ENCODE results near the gene TTC24.
A peak's percentile ranks its signal among the peaks of the same experiment; 100 is the strongest.
"Not testable (repeated sequence)": the region's sequence is repeated elsewhere in the genome, so short reads cannot be mapped to it uniquely, and the experiment has no call there.

The TTC24 gene

GRCh38 chr1:156610072-156610471 is 30.5 kb downstream of the TTC24 start:
- DNase-seq = not testable (repeated sequence)

DNA sequence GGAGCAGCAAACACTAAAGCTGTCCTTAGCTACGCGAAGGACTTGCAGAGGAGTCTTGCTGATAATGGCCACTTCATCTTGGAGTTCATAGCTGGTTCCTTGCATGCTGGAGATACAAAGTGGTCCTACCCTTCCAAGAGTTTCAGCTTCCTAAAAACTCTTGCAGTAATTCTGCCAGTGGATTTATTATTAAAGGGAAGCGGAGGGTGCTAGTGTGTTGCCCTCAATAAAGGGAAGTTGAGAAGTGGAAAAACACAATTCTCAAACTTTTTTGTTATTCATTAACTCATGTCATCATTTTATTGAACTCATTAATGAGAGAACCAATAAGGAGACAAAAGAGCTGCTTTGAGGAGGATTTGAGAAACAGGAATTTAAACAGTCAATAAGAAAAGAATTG is 33.1 kb downstream of the TTC24 start:
- DNase-seq = no peak

DNA sequence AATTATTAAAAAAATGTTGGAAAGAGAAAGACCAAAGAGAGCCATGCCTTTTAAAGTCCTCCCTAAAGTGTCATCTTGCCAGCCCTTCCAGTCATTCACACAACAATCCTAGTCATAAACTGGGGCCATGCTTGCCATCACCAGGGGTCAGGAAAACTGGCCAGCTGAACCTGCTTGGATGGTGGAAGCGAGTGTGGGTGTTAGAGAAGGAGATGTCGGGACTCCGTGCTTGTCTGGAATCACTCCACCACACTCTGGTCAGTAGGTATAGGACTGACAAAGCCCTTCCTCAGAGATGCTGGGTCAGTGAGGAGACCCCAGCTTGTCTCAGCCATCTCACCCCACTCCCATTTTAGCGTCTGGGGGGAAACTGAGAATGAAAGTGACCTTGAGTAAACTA is 36.4 kb downstream of the TTC24 start:
- DNase-seq = no peak

DNA sequence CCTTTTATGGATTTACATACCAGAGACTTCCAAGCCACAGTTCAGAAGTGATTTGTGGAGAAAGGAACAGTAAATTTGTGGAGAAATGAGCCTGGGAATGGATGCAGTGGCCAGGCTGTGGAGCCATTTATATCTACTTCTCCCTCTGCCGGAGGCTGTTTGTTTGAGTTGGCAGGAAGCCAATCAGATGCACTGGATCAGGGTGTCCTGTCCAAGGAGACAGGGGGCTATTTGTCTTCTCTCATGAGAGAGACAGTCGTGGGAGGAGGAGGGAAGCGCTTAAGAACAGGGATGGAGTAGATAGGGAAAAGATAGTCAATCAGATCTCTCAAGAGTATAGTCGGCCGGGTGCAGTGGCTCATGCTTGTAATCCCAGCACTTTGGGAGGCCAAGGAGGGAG is 36.9 kb downstream of the TTC24 start:
- DNase-seq = peak; percentile 55

- no peak for DNase-seq
Observed at GRCh38 chr1:156618853-156619581, 39.5 kb downstream of the TTC24 start, which contains the start of gene HAPLN2. Gene HAPLN2, plus strand, starts transcription at chr1:156619415. Its CDS starts 4,076 bp downstream, at chr1:156623491.

- no peak for DNase-seq
Observed at GRCh38 chr1:156619582-156619955, 40.0 kb downstream of the TTC24 start.

DNA sequence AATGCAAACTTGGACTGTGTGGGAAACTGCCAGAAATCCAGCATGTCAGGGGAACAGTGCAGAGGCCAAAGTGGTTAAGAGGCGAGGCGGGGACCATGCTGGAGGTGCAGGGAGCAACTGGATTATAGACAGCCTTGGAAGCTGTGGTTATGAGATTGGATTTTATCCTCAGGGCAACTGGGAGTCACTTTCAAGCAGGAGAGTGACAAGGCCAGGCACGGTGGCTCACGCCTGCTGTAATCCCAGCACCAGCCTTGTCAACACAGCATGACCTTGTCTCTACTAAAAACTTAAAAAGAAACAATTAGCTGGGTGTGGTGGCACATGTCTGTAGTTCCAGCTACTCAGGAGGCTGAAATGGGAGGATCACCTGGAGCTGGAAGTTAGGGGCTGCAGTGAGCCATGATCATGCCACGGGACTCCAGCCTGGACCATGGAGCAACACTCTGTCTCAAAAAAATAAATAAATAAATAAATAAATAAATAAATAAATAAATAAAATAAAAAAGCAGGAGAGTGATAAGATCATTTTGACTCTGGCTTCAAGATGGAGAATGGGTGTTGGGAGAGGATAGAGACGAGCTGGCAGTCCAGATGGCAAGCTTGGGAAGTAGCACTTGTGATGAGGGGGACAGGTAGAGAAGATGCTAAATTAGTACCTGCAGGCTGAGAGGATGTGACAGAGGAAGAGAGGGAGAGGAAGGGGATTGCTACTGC is 43.2 kb downstream of the TTC24 start:
- no peak for DNase-seq

- peak; percentile 38 for DNase-seq
Observed at GRCh38 chr1:156623946-156624813, 44.7 kb downstream of the TTC24 start.

GRCh38 chr1:156624814-156625435 is 45.4 kb downstream of the TTC24 start:
- no peak for DNase-seq

DNA sequence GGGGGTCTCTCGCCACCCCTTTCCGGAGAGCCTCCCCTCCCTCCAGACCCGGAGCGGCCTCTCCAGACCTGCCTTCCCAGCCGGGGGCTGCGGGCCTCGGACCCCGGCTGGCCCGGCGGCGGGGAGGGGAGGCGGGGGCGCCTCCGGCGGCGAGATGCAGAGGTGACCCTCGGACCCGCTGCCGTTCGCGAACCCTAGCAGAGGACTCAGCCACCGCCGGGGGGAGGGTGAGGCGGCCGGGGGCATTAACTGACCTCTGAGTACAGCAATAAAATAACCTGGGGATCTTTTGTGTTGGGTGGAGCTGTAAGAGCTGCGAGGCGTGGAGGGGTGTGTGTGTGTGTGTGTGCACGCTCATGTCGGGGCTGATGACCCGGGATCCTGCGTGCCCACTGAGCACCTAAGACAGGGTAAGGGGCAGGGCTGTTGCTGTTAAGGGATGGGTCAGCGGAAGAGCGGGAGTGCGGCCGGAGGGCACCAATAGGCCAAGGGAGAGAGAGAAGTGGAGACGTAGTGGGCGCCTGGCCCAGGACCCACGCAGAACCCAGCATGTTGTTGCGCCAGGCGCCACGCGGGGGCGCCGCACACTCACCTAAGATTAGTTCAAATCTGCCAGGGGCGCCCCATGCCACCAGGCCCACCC is 46.0 kb downstream of the TTC24 start:
- DNase-seq = no peak

- no peak for DNase-seq
Observed at GRCh38 chr1:156626079-156626438, 46.5 kb downstream of the TTC24 start.

- DNase-seq = peak; percentile 45
Observed at GRCh38 chr1:156627313-156627880, 47.9 kb downstream of the TTC24 start.

DNA sequence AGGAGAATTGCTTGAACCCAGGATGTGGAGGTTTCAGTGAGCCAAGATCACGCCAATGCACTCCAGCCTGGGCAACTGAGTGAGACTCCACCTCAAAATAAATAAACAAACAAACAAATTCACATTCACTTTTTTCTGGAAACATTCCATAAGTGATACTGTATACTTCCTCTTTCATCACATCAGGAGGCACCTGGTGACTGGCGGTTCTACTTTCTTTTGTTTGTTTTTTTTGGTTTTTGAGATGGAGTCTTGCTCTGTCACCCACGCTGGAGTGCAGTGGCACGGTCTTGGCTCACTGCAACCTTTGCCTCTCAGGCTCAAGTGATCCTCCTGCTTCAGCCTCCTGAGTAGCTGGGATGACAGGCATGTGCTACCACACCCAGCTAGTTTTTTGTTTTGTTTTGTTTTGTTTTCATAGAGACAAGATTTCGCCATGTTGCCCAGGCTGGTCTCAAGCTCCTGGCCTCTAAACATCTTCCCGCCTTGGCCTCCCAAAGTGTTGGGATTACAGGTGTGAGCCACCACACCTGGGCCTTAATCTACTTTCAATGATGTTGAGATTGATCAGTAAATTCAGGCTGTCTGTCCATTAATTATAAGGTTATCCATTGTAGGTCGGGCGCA is 50.4 kb downstream of the TTC24 start:
- no peak for DNase-seq

- DNase-seq = not testable (repeated sequence)
Observed at GRCh38 chr1:156631152-156631551, 51.6 kb downstream of the TTC24 start.

GRCh38 chr1:156632355-156632754 is 52.8 kb downstream of the TTC24 start:
- no peak for DNase-seq
